HL-60 (cell line): ENCODE data around the gene EPS8.

ENCODE experiments used
- CTCF ChIP-seq: IDR thresholded peaks from one replicate; pipeline ENCODE4 v1.5.1; 2011; ENCODE audit warnings: low read length, control low read depth, inconsistent platforms; ENCODE audit not compliant: insufficient read depth
- GABPA ChIP-seq: IDR thresholded peaks from 2 replicates; pipeline ENCODE4 v1.6.1; 2012; ENCODE audit warnings: low read depth
- POLR2AphosphoS5 ChIP-seq: IDR thresholded peaks from 2 replicates; pipeline ENCODE4 v1.6.1; 2012; ENCODE audit warnings: low read depth
- SPI1 ChIP-seq: IDR thresholded peaks from 2 replicates; pipeline ENCODE4 v1.6.1; 2012; ENCODE audit warnings: low read depth, mild to moderate bottlenecking, borderline replicate concordance
- TF ChIP-seq, protein P1 (sequence below): IDR thresholded peaks from 2 replicates; pipeline ENCODE4 v1.6.1; 2012; ENCODE audit warnings: low read depth; ENCODE audit not compliant: insufficient replicate concordance

DNA sequence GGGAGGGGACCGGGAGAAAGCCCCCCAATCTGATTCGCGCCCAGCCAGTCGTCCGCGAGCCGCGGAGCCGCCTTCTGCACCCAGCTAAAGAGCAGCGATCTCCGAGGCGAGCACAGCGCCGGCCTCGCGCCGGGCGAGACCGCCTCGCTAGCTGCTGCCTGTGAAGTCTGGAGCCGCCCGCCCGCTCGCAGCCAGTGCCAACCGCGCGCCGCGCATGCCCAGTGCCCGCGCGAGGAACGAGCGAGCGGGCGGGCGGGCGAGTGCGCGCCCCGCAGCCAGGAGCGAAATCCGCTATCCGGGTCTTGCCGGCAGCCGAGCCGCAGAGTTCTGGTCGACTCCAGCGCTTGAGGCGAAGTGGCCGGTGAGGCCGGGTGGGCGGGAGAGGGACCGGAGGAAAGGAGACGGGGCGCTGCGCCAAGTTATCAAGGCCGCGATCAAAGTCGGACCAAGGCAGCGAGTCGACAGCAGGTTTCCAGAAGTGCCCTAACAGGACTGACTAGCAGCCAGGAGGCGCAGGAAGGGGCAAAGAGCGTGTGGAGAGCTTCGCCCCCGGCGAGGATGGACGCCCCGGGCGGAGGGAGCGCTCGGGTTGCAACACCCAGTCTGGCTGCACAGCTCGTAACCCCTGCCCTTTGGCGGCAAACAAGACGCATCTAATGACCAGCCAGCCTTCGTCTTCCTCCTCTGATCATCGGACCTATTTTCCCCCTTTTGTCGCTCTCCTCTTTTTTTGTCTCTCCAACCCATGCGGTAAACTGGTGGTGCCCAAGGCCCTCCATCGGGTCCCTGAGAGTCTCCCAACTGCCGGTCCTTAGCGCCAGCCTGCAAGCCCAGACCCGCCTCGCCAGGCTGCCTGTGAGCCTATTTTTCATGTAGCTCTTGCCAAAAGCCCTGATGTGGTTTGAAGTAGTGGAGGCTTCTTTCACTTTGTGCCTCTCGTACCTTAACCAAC lies at the start of gene EPS8:
- TF ChIP-seq SPI1 (no peak), CTCF (no peak), GABPA (no peak), POLR2AphosphoS5 (no peak)
- TF ChIP-seq, protein P1, sequence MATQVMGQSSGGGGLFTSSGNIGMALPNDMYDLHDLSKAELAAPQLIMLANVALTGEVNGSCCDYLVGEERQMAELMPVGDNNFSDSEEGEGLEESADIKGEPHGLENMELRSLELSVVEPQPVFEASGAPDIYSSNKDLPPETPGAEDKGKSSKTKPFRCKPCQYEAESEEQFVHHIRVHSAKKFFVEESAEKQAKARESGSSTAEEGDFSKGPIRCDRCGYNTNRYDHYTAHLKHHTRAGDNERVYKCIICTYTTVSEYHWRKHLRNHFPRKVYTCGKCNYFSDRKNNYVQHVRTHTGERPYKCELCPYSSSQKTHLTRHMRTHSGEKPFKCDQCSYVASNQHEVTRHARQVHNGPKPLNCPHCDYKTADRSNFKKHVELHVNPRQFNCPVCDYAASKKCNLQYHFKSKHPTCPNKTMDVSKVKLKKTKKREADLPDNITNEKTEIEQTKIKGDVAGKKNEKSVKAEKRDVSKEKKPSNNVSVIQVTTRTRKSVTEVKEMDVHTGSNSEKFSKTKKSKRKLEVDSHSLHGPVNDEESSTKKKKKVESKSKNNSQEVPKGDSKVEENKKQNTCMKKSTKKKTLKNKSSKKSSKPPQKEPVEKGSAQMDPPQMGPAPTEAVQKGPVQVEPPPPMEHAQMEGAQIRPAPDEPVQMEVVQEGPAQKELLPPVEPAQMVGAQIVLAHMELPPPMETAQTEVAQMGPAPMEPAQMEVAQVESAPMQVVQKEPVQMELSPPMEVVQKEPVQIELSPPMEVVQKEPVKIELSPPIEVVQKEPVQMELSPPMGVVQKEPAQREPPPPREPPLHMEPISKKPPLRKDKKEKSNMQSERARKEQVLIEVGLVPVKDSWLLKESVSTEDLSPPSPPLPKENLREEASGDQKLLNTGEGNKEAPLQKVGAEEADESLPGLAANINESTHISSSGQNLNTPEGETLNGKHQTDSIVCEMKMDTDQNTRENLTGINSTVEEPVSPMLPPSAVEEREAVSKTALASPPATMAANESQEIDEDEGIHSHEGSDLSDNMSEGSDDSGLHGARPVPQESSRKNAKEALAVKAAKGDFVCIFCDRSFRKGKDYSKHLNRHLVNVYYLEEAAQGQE = no peak
